Measurements from ENCODE around the gene TNFRSF12A. TPM values are rescaled to one million over a fixed set of nuclear protein-coding genes. Genes with fewer than 3 reads are reported as not detected.

TNFRSF12A gene
- total RNA-seq, 2 experiments from 2014 or later: 1.8 to 1.9 TPM

- H3K9me3 Mint-ChIP-seq: no peaks in the 10 kb centered on the region
- DNase-seq: peak in 1 of 14 experiments; percentile 37
- TF ChIP-seq CTCF (IDR thresholded peaks at IDR 0.05): no peak
- no peak overlapping the region for H3K27ac Mint-ChIP-seq
- peaks cover 0 to 13% of the 10 kb centered on the region in 2 experiments for H3K9me3 ChIP-seq (ENCODE audit: control insufficient read depth in 1 of 2, insufficient read depth in 1 of 2, low read length in 2 of 2)
- H3K4me1 Mint-ChIP-seq (ENCODE audit: low read depth): peaks cover 27% of the 10 kb centered on the region
- ChIA-PET CTCF (interaction anchor here (0.9 to 9.0 kb wide), 10 partner anchors 14 to 103 kb away, joined by 3 to 181 read pairs (median 12); partner anchors contain the start of genes MMP25, PKMYT1 and ZSCAN10), POLR2A (interaction anchor here (0.7 to 4.5 kb wide), 11 partner anchors 7 to 253 kb away, joined by 3 to 24 read pairs (median 5); partner anchors contain the start of genes HCFC1R1, PKMYT1, THOC6 and TNFRSF12A)
- no peak for ATAC-seq (ENCODE audit: poor library complexity)
- H3K27ac ChIP-seq (ENCODE audit: low read depth in 1 of 2, low read length in 2 of 2): no peak overlapping the region
- H3K27me3 ChIP-seq (ENCODE audit: control insufficient read depth in 1 of 2, insufficient read depth in 2 of 2, low read length in 2 of 2): peaks cover 47 to 48% of the 10 kb centered on the region in 2 experiments
- H3K36me3 ChIP-seq (ENCODE audit: insufficient read depth, low read length): peaks cover 20% of the 10 kb centered on the region
- intact Hi-C loops (cut with DNase I, micrococcal nuclease): no loop called here
- H3K36me3 Mint-ChIP-seq (ENCODE audit: low read depth): peaks cover 18% of the 10 kb centered on the region
- peaks cover 54% of the 10 kb centered on the region for H3K27me3 Mint-ChIP-seq
- H3K4me1 ChIP-seq (ENCODE audit: insufficient read depth, low read length): peaks cover 35% of the 10 kb centered on the region
- H3K4me3 Mint-ChIP-seq: peak overlapping the region; percentile 52
- H3K4me3 ChIP-seq (ENCODE audit: low read length): no peak overlapping the region
These were observed 10.3 kb downstream of the TNFRSF12A start for GRCh38 chr16:3030222-3031212.

- no peak for TF ChIP-seq CTCF (IDR thresholded peaks at IDR 0.05)
- H3K4me1 ChIP-seq (ENCODE audit: insufficient read depth, low read length): peaks cover 46% of the 10 kb centered on the region
- H3K27me3 ChIP-seq (ENCODE audit: control insufficient read depth in 1 of 2, insufficient read depth in 2 of 2, low read length in 2 of 2): peaks cover 65 to 68% of the 10 kb centered on the region in 2 experiments
- H3K9me3 ChIP-seq (ENCODE audit: control insufficient read depth in 1 of 2, insufficient read depth in 1 of 2, low read length in 2 of 2): peaks cover 0 to 22% of the 10 kb centered on the region in 2 experiments
- ChIA-PET CTCF (interaction anchor here (1.4 to 9.0 kb wide), 5 partner anchors 9 to 99 kb away, joined by 4 to 181 read pairs (median 5); no protein-coding TSS in a partner anchor), POLR2A (interaction anchor here (1.6 kb wide), 2 partner anchors 42 to 118 kb away, joined by 5 to 8 read pairs; no protein-coding TSS in a partner anchor)
- DNase-seq (peak in 1 of 14 experiments; percentile 25), ATAC-seq (ENCODE audit: poor library complexity) (no peak)
- H3K36me3 ChIP-seq (ENCODE audit: insufficient read depth, low read length): no peaks in the 10 kb centered on the region
- no peak overlapping the region for H3K27ac ChIP-seq (ENCODE audit: low read depth in 1 of 2, low read length in 2 of 2)
- Mint-ChIP-seq H3K27ac (no peak overlapping the region), H3K27me3 (peaks cover 69% of the 10 kb centered on the region), H3K36me3 (ENCODE audit: low read depth) (no peaks in the 10 kb centered on the region), H3K4me1 (ENCODE audit: low read depth) (peaks cover 36% of the 10 kb centered on the region), H3K9me3 (no peaks in the 10 kb centered on the region), H3K4me3 (no peak overlapping the region)
- intact Hi-C loops (cut with DNase I, micrococcal nuclease): no loop called here
- no peak overlapping the region for H3K4me3 ChIP-seq (ENCODE audit: low read length)
These were observed 12.5 kb downstream of the TNFRSF12A start for GRCh38 chr16:3032624-3033023.

GRCh38 chr16:3035289-3035971 lies 15.3 kb downstream of the TNFRSF12A start:
- H3K27ac ChIP-seq (ENCODE audit: low read depth in 1 of 2, low read length in 2 of 2): no peak overlapping the region
- intact Hi-C loops (cut with DNase I, micrococcal nuclease): no loop called here
- H3K4me3 Mint-ChIP-seq: no peak overlapping the region
- DNase-seq: peak in 1 of 14 experiments; percentile 23
- H3K9me3 ChIP-seq (ENCODE audit: control insufficient read depth in 1 of 2, insufficient read depth in 1 of 2, low read length in 2 of 2): peaks cover 0 to 25% of the 10 kb centered on the region in 2 experiments
- no peak overlapping the region for H3K27ac Mint-ChIP-seq
- no peak for TF ChIP-seq CTCF (IDR thresholded peaks at IDR 0.05)
- ATAC-seq (ENCODE audit: poor library complexity): no peak
- ChIA-PET POLR2A (interaction anchor here (1.0 to 2.1 kb wide), 2 partner anchors 10 to 94 kb away, joined by 3 to 7 read pairs; no protein-coding TSS in a partner anchor), CTCF (interaction anchor here (1.2 to 3.0 kb wide), 2 partner anchors 94 to 1218 kb away, joined by 3 to 14 read pairs; no protein-coding TSS in a partner anchor)
- H3K27me3 Mint-ChIP-seq: peaks cover 80% of the 10 kb centered on the region
- peaks cover 72 to 82% of the 10 kb centered on the region in 2 experiments for H3K27me3 ChIP-seq (ENCODE audit: control insufficient read depth in 1 of 2, insufficient read depth in 2 of 2, low read length in 2 of 2)
- H3K4me1 ChIP-seq (ENCODE audit: insufficient read depth, low read length): peaks cover 20% of the 10 kb centered on the region
- no peaks in the 10 kb centered on the region for H3K36me3 ChIP-seq (ENCODE audit: insufficient read depth, low read length)
- H3K9me3 Mint-ChIP-seq: no peaks in the 10 kb centered on the region
- H3K36me3 Mint-ChIP-seq (ENCODE audit: low read depth): no peaks in the 10 kb centered on the region
- H3K4me3 ChIP-seq (ENCODE audit: low read length): no peak overlapping the region
- peaks cover 17% of the 10 kb centered on the region for H3K4me1 Mint-ChIP-seq (ENCODE audit: low read depth)
